Measurements from ENCODE around the gene GJB1. TPM values are rescaled to one million over a fixed set of nuclear protein-coding genes. Genes with fewer than 3 reads are reported as not detected.
"Not testable (repeated sequence)": the region's sequence is repeated elsewhere in the genome, so short reads cannot be mapped to it uniquely, and the experiment has no call there.

The GJB1 gene
- total and polyA plus RNA-seq, 3 donors from 2014 or later, result 22.8 to 78.5 (median 26.2) TPM

- Histone ChIP-seq H3K27me3 (no peaks in the 10 kb centered on the region), H3K27ac (peak overlapping the region in 1 of 2 donors; percentile 74), H3K9me3 (no peaks in the 10 kb centered on the region), H3K4me1 (peaks cover 24% of the 10 kb centered on the region), H3K36me3 (ENCODE audit: low read depth, missing control alignments) (no peaks in the 10 kb centered on the region), H3K4me3 (no peak overlapping the region)
- WGBS, 2 donors, result 6 to 18% methylated on average over 4 of the region's 4 CpGs
- DNase-seq, result peak; percentile 73
- intact Hi-C loops (cut with DNase I; ENCODE audit: low total_unique reads), result no loop called here
- TF ChIP-seq POLR2A (IDR thresholded peaks at IDR 0.05) (no peak), CTCF (IDR thresholded peaks at IDR 0.05) (peak; percentile 46 to 68 (median 48))
Observed at GRCh38 chrX:71178908-71179307, 44.1 kb upstream of the GJB1 start.

GRCh38 chrX:71180579-71181265, 42.3 kb upstream of the GJB1 start:
- not testable (repeated sequence) for H3K4me3 ChIP-seq; H3K9me3 ChIP-seq; H3K27me3 ChIP-seq; H3K36me3 ChIP-seq (ENCODE audit: low read depth, missing control alignments)
- H3K4me1 ChIP-seq, result peaks cover 24% of the 10 kb centered on the region
- peak; percentile 38 for DNase-seq
- WGBS, 2 donors, result 41 to 58% methylated on average over 6 to 9 of the region's 9 CpGs
- H3K27ac ChIP-seq, result peak overlapping the region in 1 of 2 donors; percentile 89
- intact Hi-C loops (cut with DNase I; ENCODE audit: low total_unique reads), result loop anchor here (10.0 kb wide), 1 partner anchor 74 kb away; the partner anchor contains the start of gene ZMYM3

GRCh38 chrX:71181558-71181909, 41.5 kb upstream of the GJB1 start:
- intact Hi-C loops (cut with DNase I; ENCODE audit: low total_unique reads), result loop anchor here (10.0 kb wide), 1 partner anchor 73 kb away; the partner anchor contains the start of gene ZMYM3

GRCh38 chrX:71181910-71182799, 40.9 kb upstream of the GJB1 start:
- DNase-seq, result peak; percentile 93
- peaks cover 24% of the 10 kb centered on the region for H3K4me1 ChIP-seq
- TF ChIP-seq CTCF (IDR thresholded peaks at IDR 0.05), result no peak
- TF ChIP-seq POLR2A (IDR thresholded peaks at IDR 0.05), result no peak
- H3K27me3 ChIP-seq, result no peaks in the 10 kb centered on the region
- H3K9me3 ChIP-seq, result no peaks in the 10 kb centered on the region
- peak overlapping the region; percentile 89 to 90 for H3K27ac ChIP-seq
- no peaks in the 10 kb centered on the region for H3K36me3 ChIP-seq (ENCODE audit: low read depth, missing control alignments)
- peak overlapping the region; percentile 42 to 56 for H3K4me3 ChIP-seq
- intact Hi-C loops (cut with DNase I; ENCODE audit: low total_unique reads), result loop anchor here (10.0 kb wide), 1 partner anchor 73 kb away; the partner anchor contains the start of gene ZMYM3
- whole genome bisulfite sequencing, 2 donors, result 1% methylated on average over 33 to 42 of the region's 42 CpGs

More at GRCh38 chrX:71181558-71181909, 41.5 kb upstream of the GJB1 start:
- TF ChIP-seq POLR2A (IDR thresholded peaks at IDR 0.05) (no peak), CTCF (IDR thresholded peaks at IDR 0.05) (no peak)
- Histone ChIP-seq H3K4me1 (peaks cover 24% of the 10 kb centered on the region), H3K27ac (peak overlapping the region; percentile 89 to 90), H3K4me3 (peak overlapping the region; percentile 42 to 56), H3K36me3 (ENCODE audit: low read depth, missing control alignments) (no peaks in the 10 kb centered on the region), H3K9me3 (no peaks in the 10 kb centered on the region), H3K27me3 (no peaks in the 10 kb centered on the region)
- DNase-seq, result peak; percentile 26
- WGBS, 2 donors, result 0 to 1% methylated on average over 5 to 10 of the region's 10 CpGs

GRCh38 chrX:71182871-71183270, 40.2 kb upstream of the GJB1 start:
- intact Hi-C loops (cut with DNase I; ENCODE audit: low total_unique reads), result loop anchor here (10.0 kb wide), 1 partner anchor 72 kb away; the partner anchor contains the start of gene ZMYM3

More at GRCh38 chrX:71182871-71183270, 40.2 kb upstream of the GJB1 start:
- no peaks in the 10 kb centered on the region for H3K9me3 ChIP-seq
- peak overlapping the region in 1 of 2 donors; percentile 56 for H3K4me3 ChIP-seq
- WGBS, 2 donors, result 17 to 29% methylated on average over 2 of the region's 2 CpGs
- TF ChIP-seq CTCF (IDR thresholded peaks at IDR 0.05) (no peak), POLR2A (IDR thresholded peaks at IDR 0.05) (no peak)
- H3K4me1 ChIP-seq, result peaks cover 24% of the 10 kb centered on the region
- no peaks in the 10 kb centered on the region for H3K27me3 ChIP-seq
- peak overlapping the region; percentile 89 to 90 for H3K27ac ChIP-seq
- no peaks in the 10 kb centered on the region for H3K36me3 ChIP-seq (ENCODE audit: low read depth, missing control alignments)
- DNase-seq, result no peak
